ENCODE results near the gene PARD3. TPM values are rescaled to one million over a fixed set of nuclear protein-coding genes. Genes with fewer than 3 reads are reported as not detected.

The PARD3 gene
- total RNA-seq, 1 experiment from 2014 or later = 154 TPM

DNA sequence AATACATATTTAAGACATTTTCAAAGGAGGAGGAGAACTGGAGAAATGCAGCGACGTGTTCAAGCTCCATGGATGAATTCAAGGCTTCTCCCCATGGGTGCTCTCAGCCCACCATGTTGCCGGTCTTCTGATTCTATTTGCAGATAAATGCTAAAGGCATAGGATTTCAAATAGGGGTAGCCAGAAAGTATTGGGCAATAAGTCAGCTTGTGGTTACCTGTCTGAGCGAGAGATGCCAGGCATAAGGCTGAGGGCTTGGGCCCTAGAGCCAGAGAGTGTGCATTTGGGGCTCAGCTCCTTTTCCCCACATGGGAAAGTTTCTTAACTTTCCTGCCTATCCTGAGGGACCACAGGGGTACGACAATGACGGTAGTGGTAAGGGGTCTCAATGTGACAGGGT, 180.0 kb downstream of the PARD3 start:
- H3K36me3 ChIP-seq (ENCODE audit: low read depth, low read length) = no peaks in the 10 kb centered on the region
- CTCF ChIA-PET = no interaction called here
- no TSS peak for BruUV-seq (replicated peaks)

DNA sequence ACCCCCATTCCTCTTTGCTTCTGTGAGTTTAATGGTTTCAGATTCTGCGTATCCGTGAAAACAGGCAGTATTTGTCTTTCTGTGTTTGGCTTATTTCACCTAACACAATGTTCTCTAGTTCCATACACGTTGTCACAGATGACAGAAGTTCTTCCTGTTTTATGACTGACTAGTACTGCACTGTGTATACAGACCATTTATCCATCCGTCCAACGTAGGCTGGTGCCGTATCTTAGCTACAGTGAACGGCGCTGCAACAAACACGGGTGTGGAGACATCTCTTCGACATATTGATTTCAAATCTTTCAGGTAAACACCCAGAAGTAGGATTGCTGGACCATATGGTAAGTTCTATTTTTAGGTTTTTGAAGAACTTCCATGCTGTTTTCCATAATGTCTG, 181.7 kb downstream of the PARD3 start:
- Histone ChIP-seq H3K36me3 (ENCODE audit: low read depth, low read length) (no peaks in the 10 kb centered on the region), H3K79me2 (ENCODE audit: low read length) (peaks cover 43% of the 10 kb centered on the region), H3K4me1 (ENCODE audit: insufficient read depth, low read length) (peaks cover 9% of the 10 kb centered on the region), H3K27me3 (ENCODE audit: low read length) (no peaks in the 10 kb centered on the region), H3F3A (ENCODE audit: low read length, unreplicated experiment) (no peaks in the 10 kb centered on the region), H2AFZ (ENCODE audit: low read length) (no peak overlapping the region), H3K4me3 (ENCODE audit: low read length) (no peak overlapping the region), H3K27ac (ENCODE audit: low read length) (no peak overlapping the region), H3K9me2 (replicated peaks; ENCODE audit: low read length) (no peaks in the 10 kb centered on the region), H4K20me1 (ENCODE audit: low read length) (no peaks in the 10 kb centered on the region), H3K4me2 (ENCODE audit: low read length) (no peak overlapping the region), H3K9ac (ENCODE audit: low read length) (no peak overlapping the region), H3K9me3 (ENCODE audit: low read length) (no peaks in the 10 kb centered on the region)
- no peak for ATAC-seq
- intact Hi-C loops (cut with micrococcal nuclease) = loop anchor here (10.0 kb wide), 1 partner anchor 259 kb away; no protein-coding TSS in a partner anchor
- CTCF ChIA-PET = no interaction called here
- no TSS peak for BruUV-seq (replicated peaks)
- no peak for TF ChIP-seq EZH2 (IDR thresholded peaks at IDR 0.05; ENCODE audit: low read length, unreplicated experiment)
- TF ChIP-seq, protein P1, sequence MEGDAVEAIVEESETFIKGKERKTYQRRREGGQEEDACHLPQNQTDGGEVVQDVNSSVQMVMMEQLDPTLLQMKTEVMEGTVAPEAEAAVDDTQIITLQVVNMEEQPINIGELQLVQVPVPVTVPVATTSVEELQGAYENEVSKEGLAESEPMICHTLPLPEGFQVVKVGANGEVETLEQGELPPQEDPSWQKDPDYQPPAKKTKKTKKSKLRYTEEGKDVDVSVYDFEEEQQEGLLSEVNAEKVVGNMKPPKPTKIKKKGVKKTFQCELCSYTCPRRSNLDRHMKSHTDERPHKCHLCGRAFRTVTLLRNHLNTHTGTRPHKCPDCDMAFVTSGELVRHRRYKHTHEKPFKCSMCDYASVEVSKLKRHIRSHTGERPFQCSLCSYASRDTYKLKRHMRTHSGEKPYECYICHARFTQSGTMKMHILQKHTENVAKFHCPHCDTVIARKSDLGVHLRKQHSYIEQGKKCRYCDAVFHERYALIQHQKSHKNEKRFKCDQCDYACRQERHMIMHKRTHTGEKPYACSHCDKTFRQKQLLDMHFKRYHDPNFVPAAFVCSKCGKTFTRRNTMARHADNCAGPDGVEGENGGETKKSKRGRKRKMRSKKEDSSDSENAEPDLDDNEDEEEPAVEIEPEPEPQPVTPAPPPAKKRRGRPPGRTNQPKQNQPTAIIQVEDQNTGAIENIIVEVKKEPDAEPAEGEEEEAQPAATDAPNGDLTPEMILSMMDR (conservative IDR thresholded peaks at IDR 0.05; ENCODE audit: low read depth, low read length) = no peak
- TF ChIP-seq EZH2phosphoT487 (IDR thresholded peaks at IDR 0.05; ENCODE audit: borderline replicate concordance, low read length) = no peak
- POLR2A ChIA-PET (ENCODE audit: unreplicated experiment) = no interaction called here
- DNase-seq = no peak

More for the DNA sequence above, 180.0 kb downstream of the PARD3 start:
- intact Hi-C loops (cut with micrococcal nuclease) = loop anchor here (5.0 to 10.0 kb wide), 3 partner anchors 153 to 448 kb away; no protein-coding TSS in a partner anchor
- H2AFZ ChIP-seq (ENCODE audit: low read length) = no peak overlapping the region
- H3K4me3 ChIP-seq (ENCODE audit: low read length) = no peak overlapping the region
- H3K4me2 ChIP-seq (ENCODE audit: low read length) = no peak overlapping the region
- H3K27me3 ChIP-seq (ENCODE audit: low read length) = no peaks in the 10 kb centered on the region
- H4K20me1 ChIP-seq (ENCODE audit: low read length) = no peaks in the 10 kb centered on the region
- H3K27ac ChIP-seq (ENCODE audit: low read length) = no peak overlapping the region
- no peak for ATAC-seq
- H3K9me2 ChIP-seq (replicated peaks; ENCODE audit: low read length) = no peaks in the 10 kb centered on the region
- H3K9ac ChIP-seq (ENCODE audit: low read length) = no peak overlapping the region
- no peaks in the 10 kb centered on the region for H3K9me3 ChIP-seq (ENCODE audit: low read length)
- no peak for DNase-seq
- TF ChIP-seq, protein P1 (conservative IDR thresholded peaks at IDR 0.05; ENCODE audit: low read depth, low read length) = no peak
- no peak for TF ChIP-seq EZH2phosphoT487 (IDR thresholded peaks at IDR 0.05; ENCODE audit: borderline replicate concordance, low read length)
- no peak for TF ChIP-seq EZH2 (IDR thresholded peaks at IDR 0.05; ENCODE audit: low read length, unreplicated experiment)
- H3K4me1 ChIP-seq (ENCODE audit: insufficient read depth, low read length) = peaks cover 18% of the 10 kb centered on the region
- H3F3A ChIP-seq (ENCODE audit: low read length, unreplicated experiment) = no peaks in the 10 kb centered on the region
- H3K79me2 ChIP-seq (ENCODE audit: low read length) = peaks cover 43% of the 10 kb centered on the region
- POLR2A ChIA-PET (ENCODE audit: unreplicated experiment) = no interaction called here

DNA sequence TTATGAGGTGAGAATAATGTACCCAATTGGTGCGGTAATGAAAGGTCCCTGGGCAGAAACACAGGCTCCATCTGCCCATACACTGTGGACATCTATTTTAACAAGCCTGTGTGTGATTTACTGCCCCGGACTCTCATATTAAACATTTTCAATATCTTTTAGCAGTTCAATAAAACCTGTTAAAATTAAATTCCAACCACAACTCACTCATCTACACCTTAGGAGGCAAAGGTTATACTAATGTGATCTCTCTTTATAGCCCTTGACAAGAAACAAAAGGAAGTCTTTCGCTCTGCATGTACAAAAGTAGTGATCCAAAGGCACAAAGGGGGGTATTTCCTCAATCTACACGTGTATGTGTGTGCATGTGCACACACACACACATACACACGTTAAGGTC, 186.0 kb downstream of the PARD3 start:
- 0 out of 2 replicates have a peak, but pooled peaks cover 5% of the 10 kb centered on the region for H3K79me2 ChIP-seq (ENCODE audit: low read length)
- H3F3A ChIP-seq (ENCODE audit: low read length, unreplicated experiment) = no peaks in the 10 kb centered on the region
- H3K9ac ChIP-seq (ENCODE audit: low read length) = no peak overlapping the region
- no peak overlapping the region for H3K4me2 ChIP-seq (ENCODE audit: low read length)
- no peaks in the 10 kb centered on the region for H3K9me3 ChIP-seq (ENCODE audit: low read length)
- H3K9me2 ChIP-seq (replicated peaks; ENCODE audit: low read length) = no peaks in the 10 kb centered on the region
- ChIA-PET POLR2A (ENCODE audit: unreplicated experiment) (interaction anchor here (0.7 kb wide), 1 partner anchor 331 kb away, joined by 6 read pairs; no protein-coding TSS in a partner anchor), CTCF (no interaction called here)
- TF ChIP-seq EZH2phosphoT487 (IDR thresholded peaks at IDR 0.05; ENCODE audit: borderline replicate concordance, low read length) (no peak), EZH2 (IDR thresholded peaks at IDR 0.05; ENCODE audit: low read length, unreplicated experiment) (no peak)
- TF ChIP-seq, protein P1 (conservative IDR thresholded peaks at IDR 0.05; ENCODE audit: low read depth, low read length) = no peak
- H3K36me3 ChIP-seq (ENCODE audit: low read depth, low read length) = no peaks in the 10 kb centered on the region
- BruUV-seq (replicated peaks) = no TSS peak
- no peak overlapping the region for H3K27ac ChIP-seq (ENCODE audit: low read length)
- no peak for ATAC-seq
- intact Hi-C loops (cut with micrococcal nuclease) = no loop called here
- H2AFZ ChIP-seq (ENCODE audit: low read length) = no peak overlapping the region
- H4K20me1 ChIP-seq (ENCODE audit: low read length) = no peaks in the 10 kb centered on the region
- DNase-seq = no peak
- no peaks in the 10 kb centered on the region for H3K4me1 ChIP-seq (ENCODE audit: insufficient read depth, low read length)
- no peaks in the 10 kb centered on the region for H3K27me3 ChIP-seq (ENCODE audit: low read length)
- no peak overlapping the region for H3K4me3 ChIP-seq (ENCODE audit: low read length)
